ENCODE data around the gene NRG3.

DNA sequence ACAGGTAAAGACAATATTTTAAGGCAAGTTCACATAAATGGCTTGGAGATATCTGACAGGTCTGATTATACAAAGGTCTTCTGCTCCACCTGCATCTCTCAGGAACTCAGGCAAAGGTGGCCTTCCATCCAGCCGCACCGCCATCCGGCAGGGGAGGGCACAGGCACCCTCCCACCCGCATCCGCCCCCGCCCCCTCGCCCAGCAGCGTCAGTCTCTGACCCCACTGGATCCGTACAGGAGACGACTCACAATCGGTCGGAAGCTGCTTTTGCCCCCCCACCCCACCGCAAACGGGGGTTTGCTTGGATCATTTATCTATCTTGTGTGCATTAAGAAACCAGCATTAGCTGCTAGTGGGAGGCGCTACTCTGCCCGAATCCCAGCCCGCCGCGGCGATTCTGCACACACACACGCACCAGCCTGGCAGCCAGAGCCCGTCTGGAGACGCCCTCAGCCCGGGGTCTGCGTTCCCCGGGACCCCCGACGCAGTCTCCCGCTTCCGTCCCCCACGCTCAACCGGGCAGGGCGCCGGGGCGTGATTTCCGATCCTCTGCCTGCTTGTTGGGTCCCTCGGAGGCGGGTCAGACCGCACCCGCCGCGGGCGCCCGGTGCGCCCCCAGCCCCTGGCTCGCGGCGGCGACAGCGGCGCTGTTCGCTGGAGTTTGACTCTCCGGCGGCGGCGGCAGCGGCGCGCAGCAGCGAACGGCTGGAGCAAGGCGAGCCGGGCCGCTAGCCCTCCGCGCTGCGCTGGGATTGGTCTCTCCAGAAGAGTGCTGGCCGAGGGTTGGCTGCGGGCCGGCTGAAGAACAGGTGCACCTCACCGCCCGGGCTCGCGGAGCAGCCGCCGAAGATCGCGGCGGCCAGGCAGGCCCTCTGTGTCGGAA, 820 bp upstream of the NRG3 start:
- no peak for TF ChIP-seq EP300 (IDR thresholded peaks at IDR 0.05)
- TF ChIP-seq POLR2A (IDR thresholded peaks at IDR 0.05): no peak

All from ovary (tissue), 1 donor.